HG02763 (cell line): ENCODE measurements around the gene STK10.

Source experiments
- ATAC-seq: cut with Tn5 transposase; IDR thresholded peaks from one replicate; pipeline ENCODE4 v1.9.1; 2021; ENCODE audit warnings: mild to moderate bottlenecking, moderate library complexity; ENCODE audit not compliant: unreplicated experiment

Gene STK10

GRCh38 chr5:172063463-172064235 is 124.4 kb downstream of the STK10 start:
- no peak for ATAC-seq

GRCh38 chr5:172059661-172060100 is 128.3 kb downstream of the STK10 start:
- ATAC-seq = no peak

GRCh38 chr5:172058088-172058487 is 129.9 kb downstream of the STK10 start:
- no peak for ATAC-seq

- no peak for ATAC-seq
Measured at GRCh38 chr5:172055996-172056395, 132.0 kb downstream of the STK10 start.

- no peak for ATAC-seq
Measured at GRCh38 chr5:172055421-172055820, 132.6 kb downstream of the STK10 start.

GRCh38 chr5:172054611-172055153 is 133.3 kb downstream of the STK10 start:
- no peak for ATAC-seq

GRCh38 chr5:172052450-172053236 is 135.4 kb downstream of the STK10 start:
- ATAC-seq = no peak

- ATAC-seq = no peak
Measured at GRCh38 chr5:172051643-172052339, 136.2 kb downstream of the STK10 start.

GRCh38 chr5:172050080-172050479 is 137.9 kb downstream of the STK10 start:
- no peak for ATAC-seq

GRCh38 chr5:172049226-172049796 is 138.7 kb downstream of the STK10 start:
- no peak for ATAC-seq

GRCh38 chr5:172048539-172049101 is 139.4 kb downstream of the STK10 start:
- ATAC-seq = no peak

GRCh38 chr5:172048170-172048422 is 139.9 kb downstream of the STK10 start:
- no peak for ATAC-seq

GRCh38 chr5:172046593-172046992 is 141.4 kb downstream of the STK10 start:
- no peak for ATAC-seq

GRCh38 chr5:172045315-172045632 is 142.8 kb downstream of the STK10 start:
- ATAC-seq = no peak

- no peak for ATAC-seq
Measured at GRCh38 chr5:172044631-172045314, 143.3 kb downstream of the STK10 start.

- no peak for ATAC-seq
Measured at GRCh38 chr5:172043865-172044264, 144.2 kb downstream of the STK10 start.

- ATAC-seq = no peak
Measured at GRCh38 chr5:172042183-172042582, 145.8 kb downstream of the STK10 start.

- no peak for ATAC-seq
Measured at GRCh38 chr5:172038167-172038566, 149.9 kb downstream of the STK10 start.

- peak; percentile 74 for ATAC-seq
Measured at GRCh38 chr5:172035049-172035448, 153.0 kb downstream of the STK10 start.

GRCh38 chr5:172031894-172032461 is 156.0 kb downstream of the STK10 start:
- ATAC-seq = no peak
